Heart left ventricle (tissue), 16 donors: ENCODE data around the gene THAP4. TPM values are rescaled to one million over a fixed set of nuclear protein-coding genes. Genes with fewer than 3 reads are reported as not detected.

Experiments used
- ATAC-seq, 4 donors: fragments of 200-7000 bp; cut with Tn5 transposase; one replicate each; pipeline ENCODE4 v1.9.1; 2020 to 2022; ENCODE audit warnings: moderate library complexity in 4 of 4, mild to moderate bottlenecking in 3 of 4, moderate number of reproducible peaks in 1 of 4
- DNase-seq, 5 donors: peaks; one replicate each; pipeline ENCODE4 v3.0.0-alpha.2; 2020
- H3K27ac ChIP-seq, 12 donors: fragments of 200-600 bp; sonication (generic) in 4 of 12; one replicate each; pipeline versions ENCODE4 v1.5.0 to v1.8.0; 2016 to 2022; ENCODE audit warnings: mild to moderate bottlenecking in 2 of 12
- H3K27me3 ChIP-seq, 9 donors: fragments of 200-600 bp; sonication (generic) in 2 of 9; one replicate each; pipeline versions ENCODE4 v1.5.1 to v1.8.0; 2016 to 2022; ENCODE audit warnings: mild to moderate bottlenecking in 3 of 9
- H3K36me3 ChIP-seq, 9 donors: fragments of 200-600 bp; sonication (generic) in 2 of 9; one replicate each; pipeline versions ENCODE4 v1.5.0 to v1.8.0; 2018 to 2022; ENCODE audit warnings: mild to moderate bottlenecking in 2 of 9
- H3K4me1 ChIP-seq, 12 donors: fragments of 200-600 bp; sonication (generic) in 4 of 12; one replicate each; pipeline versions ENCODE4 v1.5.0 to v1.8.0; 2016 to 2022; ENCODE audit warnings: mild to moderate bottlenecking in 3 of 12
- H3K4me3 ChIP-seq, 12 donors: fragments of 200-600 bp; sonication (generic) in 4 of 12; one replicate each; pipeline versions ENCODE4 v1.5.0 to v1.8.0; 2017 to 2022; ENCODE audit warnings: mild to moderate bottlenecking in 9 of 12, moderate library complexity in 4 of 12
- H3K9me3 ChIP-seq, 12 donors: fragments of 200-600 bp; sonication (generic) in 4 of 12; one replicate each; pipeline versions ENCODE4 v1.5.0 to v1.8.0; 2016 to 2022; ENCODE audit warnings: mild to moderate bottlenecking in 1 of 12
- CTCF ChIP-seq, 12 donors: fragments of 200-600 bp; sonication (generic) in 4 of 12; IDR thresholded peaks; one replicate each; pipeline versions ENCODE4 v1.5.0 to v1.8.0; 2018 to 2022; ENCODE audit warnings: antibody characterized with exemption in 12 of 12, mild to moderate bottlenecking in 5 of 12
- POLR2A ChIP-seq, 2 donors: fragments of 450-650 bp; IDR thresholded peaks; one replicate each; pipeline ENCODE4 v1.6.1; 2017; ENCODE audit warnings: antibody characterized with exemption in 2 of 2, mild to moderate bottlenecking in 2 of 2, moderate library complexity in 2 of 2
- WGBS, 4 donors: extraction: QIAGEN DNeasy Blood & Tissue Kit in 2 of 4; methylation state at CpG; one replicate each; pipeline versions ENCODE4 v1.1.5 to v1.1.7; 2013 to 2018; 5-methylcytosine and 5-hydroxymethylcytosine counted together
- intact Hi-C, 10 donors: fragments of 100-400 bp; cut with DNase I; formaldehyde crosslinking; loops; one replicate each; pipeline versions ENCODE4 v1.11.1 to v1.14.2; 2022
- polyA plus RNA-seq, 2 donors: library from polyadenylated mRNA; stranded (reverse); fragments of 200-250 nt; gene quantifications; one replicate each; pipeline ENCODE4 v1.2.3, GENCODE V29; 2013
- total RNA-seq, 9 donors: library from RNA; depleted of rRNA in 2 of 9; stranded (reverse); fragments of >200 nt in 2 of 9; fragmentation: NEBNext Ultra II Directional in 3 of 9; extraction: Animal tissue kit (Norgen Biotek cat#: 25700) in 3 of 9; gene quantifications; one replicate each; pipeline versions ENCODE4 v1.1.0 to v1.2.4, GENCODE V29; 2016 to 2023
- donor health status: ischemic (EF 13 %, LVEDD 7.1; RV severe dilation, severe dysfunction).
- donor health status: healthy with polysubstance abuse.
- donor health status: DM: no; HTN: yes; CAD: no.
- donor health status: DM: no; HTN: no; CAD: no.
- donor health status: ischemic (EF 25% LVEDD 6.9; RV normal size, moderate dysfunction).
- donor health status: ischemic (EF 25% LVEDD 5.7; RV mildly dilated, moderate dysfunction).
- donor health status: healthy.
- donor health status: DM: yes; HTN: yes; CAD: no.
- donor health status: ischemic (EF 35%, LVEDD 5.7; RV mildly dilated, moderate dysfunction).
- donor health status: nonischemic (EF 11% LVEDD 7.7; RV severe dilation, severe dysfunction).
- donor health status: DM: yes; HTN: yes; CAD: no.
- donor health status: PGD.
- donor health status: ischemic (EF 29% LVEDD 5.4; RV normal size, mild dysfunction).
- donor health status: nonischemic (EF 23%, LVEDD 6.1; RV moderate dilation, normal function).

THAP4 gene
- total and polyA plus RNA-seq, 11 donors, result 61.7 to 110 (median 80.4) TPM

GRCh38 chr2:241607162-241607885 is 29.6 kb downstream of the THAP4 start:
- Histone ChIP-seq H3K27me3 (no peaks in the 10 kb centered on the region), H3K4me1 (peaks cover 0 to 22% (median 12%) of the 10 kb centered on the region in 12 donors), H3K36me3 (peaks cover 0 to 46% (median 41%) of the 10 kb centered on the region in 9 donors), H3K27ac (no peak overlapping the region), H3K4me3 (no peak overlapping the region), H3K9me3 (no peaks in the 10 kb centered on the region)
- TF ChIP-seq CTCF (IDR thresholded peaks at IDR 0.05), result no peak
- TF ChIP-seq POLR2A (IDR thresholded peaks at IDR 0.05), result no peak
- WGBS, 4 donors, result 90 to 97% (median 95%) methylated on average over 25 to 27 of the region's 27 CpGs
- no peak for ATAC-seq
- intact Hi-C loops, result no loop called here
- no peak for DNase-seq

GRCh38 chr2:241606186-241606585 is 30.8 kb downstream of the THAP4 start:
- intact Hi-C loops, result no loop called here
- no peak for ATAC-seq

GRCh38 chr2:241603686-241604085 is 33.3 kb downstream of the THAP4 start:
- Histone ChIP-seq H3K4me3 (no peak overlapping the region), H3K27ac (no peak overlapping the region), H3K27me3 (no peaks in the 10 kb centered on the region), H3K36me3 (peaks cover 0 to 81% (median 75%) of the 10 kb centered on the region in 9 donors), H3K4me1 (peaks cover 0 to 3% (median 0%) of the 10 kb centered on the region in 12 donors), H3K9me3 (no peaks in the 10 kb centered on the region)
- ATAC-seq (no peak), DNase-seq (no peak)
- TF ChIP-seq POLR2A (IDR thresholded peaks at IDR 0.05), result no peak
- no peak for TF ChIP-seq CTCF (IDR thresholded peaks at IDR 0.05)
- 79 to 90% (median 87%) methylated on average over 5 of the region's 5 CpGs for WGBS, 4 donors
- intact Hi-C loops, result no loop called here

More at GRCh38 chr2:241606186-241606585, 30.8 kb downstream of the THAP4 start:
- H3K9me3 ChIP-seq, result no peaks in the 10 kb centered on the region
- H3K36me3 ChIP-seq, result peaks cover 0 to 57% (median 52%) of the 10 kb centered on the region in 9 donors
- H3K27me3 ChIP-seq, result no peaks in the 10 kb centered on the region
- no peak for TF ChIP-seq POLR2A (IDR thresholded peaks at IDR 0.05)
- TF ChIP-seq CTCF (IDR thresholded peaks at IDR 0.05), result no peak
- 95 to 98% (median 96%) methylated on average over 8 of the region's 8 CpGs for WGBS, 4 donors
- peaks cover 0 to 22% (median 12%) of the 10 kb centered on the region in 12 donors for H3K4me1 ChIP-seq
- no peak overlapping the region for H3K4me3 ChIP-seq
- H3K27ac ChIP-seq, result no peak overlapping the region
- no peak for DNase-seq

- 91 to 99% (median 97%) methylated on average over 8 to 17 of the region's 17 CpGs for whole genome bisulfite sequencing, 4 donors
- no peaks in the 10 kb centered on the region for H3K27me3 ChIP-seq
- intact Hi-C loops, result no loop called here
- no peak overlapping the region for H3K4me3 ChIP-seq
- ATAC-seq (peak in 1 of 4 donors; percentile 7), DNase-seq (no peak)
- no peak for TF ChIP-seq POLR2A (IDR thresholded peaks at IDR 0.05)
- TF ChIP-seq CTCF (IDR thresholded peaks at IDR 0.05), result no peak
- H3K36me3 ChIP-seq, result peaks cover 0 to 82% (median 74%) of the 10 kb centered on the region in 9 donors
- no peaks in the 10 kb centered on the region for H3K4me1 ChIP-seq
- H3K9me3 ChIP-seq, result no peaks in the 10 kb centered on the region
- no peak overlapping the region for H3K27ac ChIP-seq
Measured at GRCh38 chr2:241602720-241603119, 34.2 kb downstream of the THAP4 start.
